ENCODE results near the gene SPTA1.

- TF ChIP-seq RCOR1 (IDR thresholded peaks at IDR 0.05; ENCODE audit: insufficient replicate concordance, low read length) (no peak), POLR2A (IDR thresholded peaks at IDR 0.05; ENCODE audit: low read depth, low read length) (no peak)
Observed at GRCh38 chr1:158719664-158720063, 33.1 kb upstream of the SPTA1 start.

Data from IMR-90 (cell line).